Lower leg skin (tissue), 3 donors: ENCODE measurements around the gene PTDSS2.

Experiments used
- POLR2A ChIP-seq, 2 donors: fragments of 450-650 bp; IDR thresholded peaks; one replicate each; pipeline ENCODE4 v1.6.1; 2016 to 2017; ENCODE audit warnings: antibody characterized with exemption in 2 of 2, mild to moderate bottlenecking in 1 of 2, moderate library complexity in 1 of 2
- TF ChIP-seq, protein P1 (sequence below), 3 donors: fragments of 450-650 bp; IDR thresholded peaks; one replicate each; pipeline ENCODE4 v1.5.1; 2016; ENCODE audit warnings: antibody characterized with exemption in 3 of 3, mild to moderate bottlenecking in 3 of 3, moderate library complexity in 2 of 3

DNA sequence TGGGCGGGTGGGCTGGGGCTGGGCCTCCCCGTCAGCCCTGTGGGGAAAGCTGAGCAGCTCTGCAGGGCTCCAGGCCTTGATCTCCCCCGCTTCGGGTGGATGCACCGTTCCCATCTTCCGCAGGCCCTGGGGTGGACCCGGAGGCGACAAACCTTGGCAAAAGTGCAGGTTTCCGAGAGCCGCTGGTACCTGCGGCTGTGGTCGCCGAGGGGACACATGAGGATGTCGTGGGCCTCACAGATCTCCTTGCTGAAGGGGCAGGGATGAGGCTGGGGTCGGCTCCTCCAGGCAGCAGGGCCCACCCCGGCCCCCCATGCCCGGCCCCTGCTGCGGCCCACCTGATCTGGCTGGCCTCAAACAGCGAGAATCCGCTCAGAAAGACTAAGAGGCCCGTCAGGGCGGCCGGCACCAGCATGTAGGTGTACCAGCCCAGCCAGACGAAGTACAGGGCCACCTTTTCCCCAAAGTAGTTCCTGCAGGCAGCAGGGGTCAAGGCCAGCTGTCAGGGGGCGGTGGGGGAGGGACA lies 20.1 kb upstream of the PTDSS2 start:
- TF ChIP-seq, protein P1, sequence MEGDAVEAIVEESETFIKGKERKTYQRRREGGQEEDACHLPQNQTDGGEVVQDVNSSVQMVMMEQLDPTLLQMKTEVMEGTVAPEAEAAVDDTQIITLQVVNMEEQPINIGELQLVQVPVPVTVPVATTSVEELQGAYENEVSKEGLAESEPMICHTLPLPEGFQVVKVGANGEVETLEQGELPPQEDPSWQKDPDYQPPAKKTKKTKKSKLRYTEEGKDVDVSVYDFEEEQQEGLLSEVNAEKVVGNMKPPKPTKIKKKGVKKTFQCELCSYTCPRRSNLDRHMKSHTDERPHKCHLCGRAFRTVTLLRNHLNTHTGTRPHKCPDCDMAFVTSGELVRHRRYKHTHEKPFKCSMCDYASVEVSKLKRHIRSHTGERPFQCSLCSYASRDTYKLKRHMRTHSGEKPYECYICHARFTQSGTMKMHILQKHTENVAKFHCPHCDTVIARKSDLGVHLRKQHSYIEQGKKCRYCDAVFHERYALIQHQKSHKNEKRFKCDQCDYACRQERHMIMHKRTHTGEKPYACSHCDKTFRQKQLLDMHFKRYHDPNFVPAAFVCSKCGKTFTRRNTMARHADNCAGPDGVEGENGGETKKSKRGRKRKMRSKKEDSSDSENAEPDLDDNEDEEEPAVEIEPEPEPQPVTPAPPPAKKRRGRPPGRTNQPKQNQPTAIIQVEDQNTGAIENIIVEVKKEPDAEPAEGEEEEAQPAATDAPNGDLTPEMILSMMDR (IDR thresholded peaks at IDR 0.05): no peak
- TF ChIP-seq POLR2A (IDR thresholded peaks at IDR 0.05): no peak
